IMR-90 (cell line): Measurements from ENCODE around the gene TRAF7. TPM values are rescaled to one million over a fixed set of nuclear protein-coding genes. Genes with fewer than 3 reads are reported as not detected.

ENCODE experiments used
- ATAC-seq: fragments of 200-7000 bp; cut with Tn5 transposase; 2 replicates; pipeline ENCODE4 v1.9.1; 2020; ENCODE audit warnings: low read depth, mild to moderate bottlenecking, moderate library complexity
- BruUV-seq: library from RNA; stranded (reverse); fragments of 400-500 nt; replicated peaks from 2 replicates; lab custom pipeline; 2021; lab: Mats Ljungman, UMichigan
- CTCF ChIA-PET: fragments of 300-600 bp; formaldehyde crosslinking; extraction: SDS; loops from one replicate; lab custom pipeline; 2021; ENCODE audit warnings: antibody characterized with exemption; lab: Yijun Ruan, JAX
- POLR2A ChIA-PET: fragments of 300-600 bp; sonication (Branson Sonifier 250); formaldehyde crosslinking; loops from one replicate; lab custom pipeline; 2022; ENCODE audit warnings: antibody characterized with exemption; ENCODE audit not compliant: unreplicated experiment; lab: Charles Lee
- DNase-seq: peaks from one replicate; pipeline ENCODE4 v3.0.0; 2013
- H2AFZ ChIP-seq: replicated peaks from 2 replicates; pipeline ENCODE3; 2013; ENCODE audit warnings: low read length, mild to moderate bottlenecking; ENCODE audit not compliant: poor library complexity
- H2AK5ac ChIP-seq: 2 replicates; pipeline ENCODE4 v1.6.1; 2013; ENCODE audit warnings: low read depth, low read length, inconsistent platforms
- H2AK9ac ChIP-seq: replicated peaks from 2 replicates; pipeline ENCODE3; 2013; ENCODE audit warnings: mild to moderate bottlenecking, low read depth, low read length, moderate library complexity; ENCODE audit not compliant: poor library complexity
- H2BK120ac ChIP-seq: 2 replicates; pipeline ENCODE4 v1.6.1; 2013; ENCODE audit warnings: low read depth, low read length, inconsistent platforms
- H2BK15ac ChIP-seq: 3 replicates; pipeline ENCODE4 v1.6.1; 2013; ENCODE audit warnings: low read depth, low read length, inconsistent platforms
- H2BK20ac ChIP-seq: 2 replicates; pipeline ENCODE4 v1.6.1; 2013; ENCODE audit warnings: low read depth, mild to moderate bottlenecking, inconsistent platforms, low read length, moderate library complexity
- H2BK5ac ChIP-seq: 2 replicates; pipeline ENCODE4 v1.6.1; 2013; ENCODE audit warnings: mild to moderate bottlenecking, low read depth, low read length, inconsistent platforms; ENCODE audit not compliant: poor library complexity, severe bottlenecking
- H3K14ac ChIP-seq: replicated peaks from 2 replicates; pipeline ENCODE4 v1.6.1; 2013; ENCODE audit warnings: low read depth, low read length, inconsistent platforms
- H3K18ac ChIP-seq: 2 replicates; pipeline ENCODE4 v1.6.1; 2013; ENCODE audit warnings: low read depth, low read length, control low read depth
- H3K23ac ChIP-seq: 2 replicates; pipeline ENCODE4 v1.6.1; 2013; ENCODE audit warnings: low read depth, low read length, inconsistent platforms
- H3K27ac ChIP-seq: 2 replicates; pipeline ENCODE4 v1.5.1; 2013; ENCODE audit warnings: mild to moderate bottlenecking, control low read depth, low read length; ENCODE audit not compliant: insufficient read depth
- H3K27me3 ChIP-seq: 2 replicates; pipeline ENCODE4 v1.6.1; 2013; ENCODE audit warnings: low read length; ENCODE audit not compliant: control insufficient read depth, insufficient read depth
- H3K36me3 ChIP-seq: 2 replicates; pipeline ENCODE4 v1.6.1; 2013; ENCODE audit warnings: low read length, mixed read lengths; ENCODE audit not compliant: control insufficient read depth, insufficient read depth
- H3K4ac ChIP-seq: 2 replicates; pipeline ENCODE4 v1.6.1; 2013; ENCODE audit warnings: low read depth, low read length, inconsistent platforms
- H3K4me1 ChIP-seq: 2 replicates; pipeline ENCODE4 v1.6.1; 2013; ENCODE audit warnings: low read length, mixed read lengths; ENCODE audit not compliant: control insufficient read depth, insufficient read depth
- H3K4me2 ChIP-seq: 2 replicates; pipeline ENCODE4 v1.6.1; 2013; ENCODE audit warnings: low read depth, mild to moderate bottlenecking, control low read depth, low read length, moderate library complexity
- H3K4me3 ChIP-seq: 2 replicates; pipeline ENCODE4 v1.5.1; 2013; ENCODE audit warnings: low read depth, mild to moderate bottlenecking, control low read depth, low read length, moderate library complexity; ENCODE audit not compliant: insufficient read depth
- H3K56ac ChIP-seq: 2 replicates; pipeline ENCODE4 v1.6.1; 2013; ENCODE audit warnings: low read length, inconsistent platforms; ENCODE audit not compliant: insufficient read depth; ENCODE audit errors: extremely low read depth
- H3K79me1 ChIP-seq, 2 experiments: 2 replicates each; pipeline ENCODE4 v1.6.1; 2013; ENCODE audit warnings: low read length in 2 of 2, inconsistent platforms in 1 of 2, low read depth in 1 of 2
- H3K9ac ChIP-seq: 2 replicates; pipeline ENCODE4 v1.6.1; 2013; ENCODE audit warnings: low read depth, low read length, control low read depth
- H3K9me1 ChIP-seq: 2 replicates; pipeline ENCODE4 v1.6.1; 2013; ENCODE audit warnings: low read length, inconsistent platforms; ENCODE audit not compliant: insufficient read depth
- H3K9me3 ChIP-seq: 2 replicates; pipeline ENCODE4 v1.6.1; 2013; ENCODE audit warnings: low read length; ENCODE audit not compliant: control insufficient read depth, insufficient read depth
- H4K20me1 ChIP-seq: 2 replicates; pipeline ENCODE4 v1.6.1; 2013; ENCODE audit warnings: low read length, inconsistent platforms; ENCODE audit not compliant: insufficient read depth
- H4K5ac ChIP-seq: 2 replicates; pipeline ENCODE4 v1.6.1; 2013; ENCODE audit warnings: mild to moderate bottlenecking, low read depth, low read length, control low read depth
- H4K8ac ChIP-seq, 2 experiments: 2 replicates each; pipeline ENCODE4 v1.6.1; 2013; ENCODE audit warnings: low read depth in 2 of 2, low read length in 2 of 2, control low read depth in 1 of 2, inconsistent platforms in 1 of 2
- H4K91ac ChIP-seq: 2 replicates; pipeline ENCODE4 v1.6.1; 2013; ENCODE audit warnings: low read depth, low read length, inconsistent platforms; ENCODE audit not compliant: insufficient read depth
- BHLHE40 ChIP-seq: fragments of 150-350 bp; IDR thresholded peaks from 2 replicates; pipeline ENCODE4 v1.6.1; 2016; ENCODE audit warnings: mild to moderate bottlenecking, low read depth, low read length
- CEBPB ChIP-seq: IDR thresholded peaks from 2 replicates; pipeline ENCODE4 v1.6.1; 2012; ENCODE audit warnings: low read depth, low read length, improper control_type of control experiment
- CHD1 ChIP-seq: IDR thresholded peaks from 2 replicates; pipeline ENCODE4 v1.6.1; 2012; ENCODE audit warnings: low read depth, low read length, improper control_type of control experiment
- MAZ ChIP-seq: IDR thresholded peaks from 2 replicates; pipeline ENCODE4 v1.6.1; 2012; ENCODE audit warnings: low read depth, mild to moderate bottlenecking, low read length, improper control_type of control experiment, moderate library complexity, borderline replicate concordance
- MXI1 ChIP-seq: IDR thresholded peaks from 2 replicates; pipeline ENCODE4 v1.6.1; 2012; ENCODE audit warnings: low read depth, mild to moderate bottlenecking, low read length, moderate library complexity, borderline replicate concordance
- NFE2L2 ChIP-seq: fragments of 150-350 bp; IDR thresholded peaks from 2 replicates; pipeline ENCODE4 v1.6.1; 2016; ENCODE audit warnings: low read depth, mild to moderate bottlenecking, low read length
- POLR2A ChIP-seq: IDR thresholded peaks from 2 replicates; pipeline ENCODE4 v1.6.1; 2012; ENCODE audit warnings: mild to moderate bottlenecking, low read depth, low read length
- RCOR1 ChIP-seq: IDR thresholded peaks from 2 replicates; pipeline ENCODE4 v1.6.1; 2012; ENCODE audit warnings: mild to moderate bottlenecking, low read length, improper control_type of control experiment; ENCODE audit not compliant: insufficient replicate concordance
- RFX5 ChIP-seq: IDR thresholded peaks from 2 replicates; pipeline ENCODE4 v1.8.0; 2012; ENCODE audit warnings: low read depth, mild to moderate bottlenecking, low read length, moderate library complexity
- WGBS, 2 experiments: methylation state at CpG; one replicate each; pipeline versions ENCODE4 v1.1.5 to v1.1.7; 2013; ENCODE audit warnings: missing lambda C conversion rate in 2 of 2; ENCODE audit not compliant: insufficient read length in 1 of 2; ENCODE audit errors: extremely low coverage in 2 of 2; 5-methylcytosine and 5-hydroxymethylcytosine counted together
- dilution Hi-C: fragments of 300-500 bp; cut with HindIII; formaldehyde crosslinking; loops from one replicate; pipeline ENCODE4 v1.14.3; 2018; ENCODE audit warnings: low sequenced_read_pairs; ENCODE audit not compliant: unreplicated experiment
- in situ Hi-C: fragments of 300-500 bp; cut with MboI; formaldehyde crosslinking; loops from 3 replicates; pipeline ENCODE4 v1.14.3; 2019; ENCODE audit warnings: low sequenced_read_pairs, inconsistent platforms, mixed read lengths
- intact Hi-C: fragments of 100-400 bp; cut with micrococcal nuclease; formaldehyde crosslinking; loops from 2 replicates; pipeline ENCODE4 v1.10.0; 2022
- polyA plus RNA-seq, 3 experiments: library from polyadenylated mRNA; depleted of rRNA; stranded (reverse); fragments of >200 nt; gene quantifications; 2 replicates each; pipeline ENCODE4 v1.2.3, GENCODE V29; 2012; ENCODE audit warnings: low replicate concordance in 1 of 3
- total RNA-seq: library from RNA; depleted of rRNA; stranded (reverse); fragments of >200 nt; gene quantifications from 2 replicates; pipeline ENCODE4 v1.2.3, GENCODE V29; 2012
- TF ChIP-seq, protein P1 (sequence below): fragments of 150-350 bp; IDR thresholded peaks from 2 replicates; pipeline ENCODE4 v1.6.1; 2016; ENCODE audit warnings: low read depth, mild to moderate bottlenecking, low read length, moderate library complexity, borderline replicate concordance

The TRAF7 gene
- total and polyA plus RNA-seq, 2 of the 4 experiments (the other 2 are of a cell fraction): 29.6 to 52.6 TPM

DNA sequence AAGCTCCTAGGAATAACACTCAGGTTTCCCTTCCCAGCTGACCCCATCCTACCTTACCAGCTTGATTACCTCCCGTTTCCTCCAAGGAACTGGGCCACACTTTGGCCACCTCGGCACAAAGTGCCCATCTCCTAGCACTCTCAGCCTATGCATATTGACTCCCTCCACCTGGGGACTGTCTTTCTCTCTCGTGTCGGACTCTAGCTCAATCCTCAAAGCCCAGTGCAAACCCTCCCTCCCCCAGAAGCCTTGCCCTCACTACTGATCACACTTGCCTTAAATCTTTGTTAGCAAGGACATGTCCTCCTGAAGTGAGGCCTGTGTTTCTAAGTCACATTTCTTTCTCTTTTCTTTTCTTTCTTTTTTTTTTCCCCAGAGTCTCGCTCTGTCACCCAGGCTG lies 9.7 kb upstream of the TRAF7 start:
- Histone ChIP-seq H3K36me3 (no peaks in the 10 kb centered on the region), H4K91ac (no peak overlapping the region), H2BK120ac (no peak overlapping the region), H4K5ac (no peak overlapping the region), H3K79me1 (peaks cover 0 to 22% of the 10 kb centered on the region in 2 experiments; a peak in 2 of 4 replicates), H3K4me2 (no peak overlapping the region), H2AK9ac (no peak overlapping the region), H3K9me1 (no peaks in the 10 kb centered on the region; the same call in none of the 2 replicates), H3K56ac (no peak overlapping the region), H2BK15ac (no peak overlapping the region), H3K23ac (no peak overlapping the region), H2AK5ac (no peak overlapping the region), H3K4ac (no peak overlapping the region), H3K9ac (no peak overlapping the region), H2BK20ac (no peak overlapping the region), H2AFZ (no peak overlapping the region), H3K14ac (no peak overlapping the region), H3K4me3 (no peak overlapping the region), H4K20me1 (peaks cover 32% of the 10 kb centered on the region), H3K27me3 (no peaks in the 10 kb centered on the region), H4K8ac (no peak overlapping the region), H3K18ac (no peak overlapping the region), H3K9me3 (no peaks in the 10 kb centered on the region), H3K27ac (no peak overlapping the region), H3K4me1 (peaks cover 21% of the 10 kb centered on the region), H2BK5ac (no peak overlapping the region)
- DNase-seq (no peak), ATAC-seq (no peak)
- TF ChIP-seq, protein P1, sequence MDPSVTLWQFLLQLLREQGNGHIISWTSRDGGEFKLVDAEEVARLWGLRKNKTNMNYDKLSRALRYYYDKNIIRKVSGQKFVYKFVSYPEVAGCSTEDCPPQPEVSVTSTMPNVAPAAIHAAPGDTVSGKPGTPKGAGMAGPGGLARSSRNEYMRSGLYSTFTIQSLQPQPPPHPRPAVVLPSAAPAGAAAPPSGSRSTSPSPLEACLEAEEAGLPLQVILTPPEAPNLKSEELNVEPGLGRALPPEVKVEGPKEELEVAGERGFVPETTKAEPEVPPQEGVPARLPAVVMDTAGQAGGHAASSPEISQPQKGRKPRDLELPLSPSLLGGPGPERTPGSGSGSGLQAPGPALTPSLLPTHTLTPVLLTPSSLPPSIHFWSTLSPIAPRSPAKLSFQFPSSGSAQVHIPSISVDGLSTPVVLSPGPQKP: no peak
- TF ChIP-seq CHD1 (no peak), BHLHE40 (no peak), RFX5 (no peak), RCOR1 (no peak), POLR2A (no peak), MXI1 (no peak), NFE2L2 (no peak), CEBPB (no peak), MAZ (no peak)
- dilution Hi-C loops (no loop called here), intact Hi-C loops (no loop called here), in situ Hi-C loops (no loop called here)
- BruUV-seq: no TSS peak
- POLR2A ChIA-PET: no interaction called here
- 69% methylated on average over 3 of the region's 5 CpGs; no CpG with 5 or more reads in 1 of the 2 experiments for WGBS, 2 experiments
- CTCF ChIA-PET: interaction anchor here (0.6 kb wide), 1 partner anchor 63 kb away, joined by 3 read pairs; no protein-coding TSS in a partner anchor
